ENCODE measurements around the gene LCE6A.

The LCE6A gene

GRCh38 chr1:152884966-152885624 lies 42.4 kb downstream of the LCE6A start:
- no peaks in the 10 kb centered on the region for H3K9me3 ChIP-seq
- H3K4me1 ChIP-seq, result no peaks in the 10 kb centered on the region
- no peak overlapping the region for H3K4me3 ChIP-seq (ENCODE audit: low read depth, low read length)
- H3K27me3 ChIP-seq, result peaks cover 8% of the 10 kb centered on the region; the same call in 1 of the 2 replicates
- DNase-seq, result no peak
- TF ChIP-seq, protein P1, sequence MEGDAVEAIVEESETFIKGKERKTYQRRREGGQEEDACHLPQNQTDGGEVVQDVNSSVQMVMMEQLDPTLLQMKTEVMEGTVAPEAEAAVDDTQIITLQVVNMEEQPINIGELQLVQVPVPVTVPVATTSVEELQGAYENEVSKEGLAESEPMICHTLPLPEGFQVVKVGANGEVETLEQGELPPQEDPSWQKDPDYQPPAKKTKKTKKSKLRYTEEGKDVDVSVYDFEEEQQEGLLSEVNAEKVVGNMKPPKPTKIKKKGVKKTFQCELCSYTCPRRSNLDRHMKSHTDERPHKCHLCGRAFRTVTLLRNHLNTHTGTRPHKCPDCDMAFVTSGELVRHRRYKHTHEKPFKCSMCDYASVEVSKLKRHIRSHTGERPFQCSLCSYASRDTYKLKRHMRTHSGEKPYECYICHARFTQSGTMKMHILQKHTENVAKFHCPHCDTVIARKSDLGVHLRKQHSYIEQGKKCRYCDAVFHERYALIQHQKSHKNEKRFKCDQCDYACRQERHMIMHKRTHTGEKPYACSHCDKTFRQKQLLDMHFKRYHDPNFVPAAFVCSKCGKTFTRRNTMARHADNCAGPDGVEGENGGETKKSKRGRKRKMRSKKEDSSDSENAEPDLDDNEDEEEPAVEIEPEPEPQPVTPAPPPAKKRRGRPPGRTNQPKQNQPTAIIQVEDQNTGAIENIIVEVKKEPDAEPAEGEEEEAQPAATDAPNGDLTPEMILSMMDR (IDR thresholded peaks at IDR 0.05; ENCODE audit: low read depth, low read length), result no peak
- H3K36me3 ChIP-seq, result no peaks in the 10 kb centered on the region

DNA sequence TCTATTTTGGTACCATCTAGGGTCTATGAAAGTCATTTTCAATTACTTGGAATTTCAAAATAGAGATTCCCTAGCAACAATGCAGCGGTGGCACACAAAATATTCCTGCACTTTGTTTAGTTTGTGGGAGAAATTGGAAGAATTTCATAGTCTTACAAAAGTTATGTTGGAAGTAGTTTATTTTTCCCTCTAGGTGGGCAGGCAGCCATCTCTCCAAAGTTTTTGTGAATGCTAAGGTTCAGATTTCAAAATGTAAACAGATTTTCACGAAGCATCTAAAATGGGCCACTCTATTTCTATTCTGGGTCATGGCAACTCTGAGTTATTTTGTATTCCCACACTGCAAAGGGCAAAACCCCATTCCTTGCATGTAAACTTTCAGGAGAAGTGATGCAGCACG lies 43.4 kb downstream of the LCE6A start:
- no peak overlapping the region for H3K4me3 ChIP-seq (ENCODE audit: low read depth, low read length)
- H3K36me3 ChIP-seq, result no peaks in the 10 kb centered on the region
- TF ChIP-seq, protein P1 (IDR thresholded peaks at IDR 0.05; ENCODE audit: low read depth, low read length), result no peak
- H3K9me3 ChIP-seq, result no peaks in the 10 kb centered on the region
- peaks cover 8% of the 10 kb centered on the region; the same call in 1 of the 2 replicates for H3K27me3 ChIP-seq
- no peaks in the 10 kb centered on the region for H3K4me1 ChIP-seq
- no peak for DNase-seq

DNA sequence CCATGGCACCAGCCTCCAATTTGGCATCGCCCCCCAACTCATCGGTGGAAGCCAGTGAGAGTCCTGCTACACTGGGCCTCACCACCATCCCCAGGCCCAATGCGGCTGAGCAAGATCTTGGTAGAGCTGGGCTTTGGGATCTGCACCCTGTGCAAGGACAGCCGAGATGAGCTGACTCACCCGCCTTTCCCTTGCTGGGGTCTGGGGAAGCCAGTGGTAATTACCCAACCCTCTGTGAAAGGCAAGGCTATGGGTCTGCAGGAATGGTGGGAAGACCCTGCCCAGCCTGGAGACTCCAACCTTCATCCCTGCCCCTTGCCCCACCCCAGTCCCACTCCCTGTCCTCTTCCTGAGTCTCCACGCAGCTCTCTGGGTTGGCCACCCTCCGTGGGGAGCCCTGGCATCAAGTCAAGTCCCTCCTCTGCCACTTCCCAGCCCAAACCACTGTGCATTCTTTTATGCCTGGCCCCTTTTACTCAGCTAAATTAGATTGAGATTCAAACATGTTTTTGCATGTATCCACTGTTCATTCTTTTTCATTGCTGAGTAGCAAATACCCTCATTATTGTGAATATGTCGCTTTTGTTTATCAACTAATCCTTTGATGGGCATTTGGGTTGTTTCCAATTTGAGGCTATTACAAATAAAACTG lies 44.2 kb downstream of the LCE6A start:
- no peak for DNase-seq
- Histone ChIP-seq H3K9me3 (no peaks in the 10 kb centered on the region), H3K4me1 (no peaks in the 10 kb centered on the region), H3K27me3 (peaks cover 8% of the 10 kb centered on the region; the same call in 1 of the 2 replicates), H3K36me3 (no peaks in the 10 kb centered on the region), H3K4me3 (ENCODE audit: low read depth, low read length) (no peak overlapping the region)
- TF ChIP-seq, protein P1 (IDR thresholded peaks at IDR 0.05; ENCODE audit: low read depth, low read length), result no peak

- DNase-seq, result no peak
Measured at GRCh38 chr1:152888126-152888525, 45.5 kb downstream of the LCE6A start.

More at GRCh38 chr1:152888126-152888525, 45.5 kb downstream of the LCE6A start:
- TF ChIP-seq, protein P1 (IDR thresholded peaks at IDR 0.05; ENCODE audit: low read depth, low read length), result no peak
- H3K9me3 ChIP-seq, result no peaks in the 10 kb centered on the region
- no peaks in the 10 kb centered on the region for H3K36me3 ChIP-seq
- no peaks in the 10 kb centered on the region for H3K4me1 ChIP-seq
- no peak overlapping the region for H3K4me3 ChIP-seq (ENCODE audit: low read depth, low read length)
- peaks cover 8% of the 10 kb centered on the region; the same call in 1 of the 2 replicates for H3K27me3 ChIP-seq

Measured in BE2C (cell line).